Endothelial cell of umbilical vein (primary cell): ENCODE measurements around the gene AFF1. TPM values are rescaled to one million over a fixed set of nuclear protein-coding genes. Genes with fewer than 3 reads are reported as not detected.
A peak's percentile ranks its signal among the peaks of the same experiment; 100 is the strongest.

ENCODE experiments used
- BruUV-seq: library from RNA; stranded (reverse); fragments of 400-500 nt; replicated peaks from 2 replicates; lab custom pipeline; 2021; lab: Mats Ljungman, UMichigan
- CTCF ChIA-PET: fragments of 300-600, 350-600 bp; sonication (Branson Sonifier 250); formaldehyde crosslinking; loops from one replicate; lab custom pipeline; 2021; ENCODE audit warnings: antibody characterized with exemption, inconsistent platforms; lab: Charles Lee
- POLR2A ChIA-PET: fragments of 300-600, 350-600 bp; sonication (Branson Sonifier 250); formaldehyde crosslinking; loops from one replicate; lab custom pipeline; 2021; ENCODE audit warnings: antibody characterized with exemption, inconsistent platforms; lab: Charles Lee
- DNase-seq: peaks from one replicate; pipeline ENCODE4 v3.0.0-alpha.2; 2011; ENCODE audit warnings: low read depth, low spot score
- FAIRE-seq: peaks from 2 replicates; lab custom pipeline; 2011; peaks lifted over from hg19 to GRCh38; lab: Jason Lieb, UNC
- H2AFZ ChIP-seq: 2 replicates; pipeline ENCODE4 v1.6.0; 2012; ENCODE audit warnings: low read depth, low read length, control low read depth, inconsistent platforms
- H3K27ac ChIP-seq: 2 replicates; pipeline ENCODE4 v1.5.1; 2011; ENCODE audit warnings: low read depth, mild to moderate bottlenecking, control low read depth, low read length, moderate library complexity; ENCODE audit not compliant: insufficient read depth
- H3K27me3 ChIP-seq, 2 experiments: 2 replicates each; pipeline versions ENCODE4 v1.6.0 to v1.6.1; 2011; ENCODE audit warnings: low read length in 2 of 2, mixed read lengths in 1 of 2; ENCODE audit not compliant: control insufficient read depth in 2 of 2, insufficient read depth in 2 of 2
- H3K36me3 ChIP-seq, 2 experiments: 2 replicates in 1 of 2; 3 replicates in 1 of 2; pipeline ENCODE4 v1.5.1; 2011; ENCODE audit warnings: low read length in 2 of 2, mild to moderate bottlenecking in 1 of 2, moderate library complexity in 1 of 2; ENCODE audit not compliant: control insufficient read depth in 2 of 2, insufficient read depth in 2 of 2; ENCODE audit errors: extremely low read depth in 1 of 2
- H3K4me1 ChIP-seq: 3 replicates; pipeline ENCODE4 v1.5.1; 2011; ENCODE audit warnings: mild to moderate bottlenecking, low read length; ENCODE audit not compliant: control insufficient read depth, insufficient read depth; ENCODE audit errors: extremely low read depth
- H3K4me2 ChIP-seq: 2 replicates; pipeline ENCODE4 v1.6.1; 2011; ENCODE audit warnings: low read length, control low read depth, mixed read lengths; ENCODE audit not compliant: insufficient read depth
- H3K4me3 ChIP-seq, 3 experiments: fragments of 200-600 bp in 1 of 3; sonication (generic), shearing (Covaris generic) in 1 of 3; replicated peaks in 1 of 3; 2 replicates each; pipeline ENCODE4 v1.5.1; 2011 to 2016; ENCODE audit warnings: control low read depth in 3 of 3, low read length in 3 of 3, mild to moderate bottlenecking in 2 of 3, inconsistent platforms in 1 of 3, low read depth in 1 of 3, moderate library complexity in 1 of 3; ENCODE audit not compliant: insufficient read depth in 1 of 3
- H3K79me2 ChIP-seq: 2 replicates; pipeline ENCODE4 v1.6.0; 2012; ENCODE audit warnings: low read length, inconsistent platforms; ENCODE audit not compliant: control insufficient read depth, insufficient read depth
- H3K9ac ChIP-seq: replicated peaks from 2 replicates; pipeline ENCODE3; 2011; ENCODE audit warnings: low read length, control low read depth; ENCODE audit not compliant: insufficient read depth; ENCODE audit errors: extremely low read depth
- H3K9me1 ChIP-seq: replicated peaks from 3 replicates; pipeline ENCODE4 v1.6.0; 2011; ENCODE audit warnings: mild to moderate bottlenecking, low read length; ENCODE audit not compliant: control insufficient read depth, insufficient read depth; ENCODE audit errors: extremely low read depth
- H3K9me3 ChIP-seq: replicated peaks from 2 replicates; pipeline ENCODE4 v1.5.1; 2012; ENCODE audit warnings: low read length, inconsistent platforms; ENCODE audit not compliant: control insufficient read depth, insufficient read depth
- H4K20me1 ChIP-seq: replicated peaks from 2 replicates; pipeline ENCODE3; 2011; ENCODE audit warnings: mild to moderate bottlenecking, low read length; ENCODE audit not compliant: control insufficient read depth, insufficient read depth; ENCODE audit errors: extremely low read depth
- EZH2 ChIP-seq: IDR thresholded peaks from 2 replicates; pipeline ENCODE4 v1.6.1; 2012; ENCODE audit warnings: borderline replicate concordance, low read depth, mild to moderate bottlenecking, moderate library complexity, low read length, inconsistent platforms; ENCODE audit not compliant: severe bottlenecking
- FOS ChIP-seq: IDR thresholded peaks from 2 replicates; pipeline ENCODE4 v1.6.1; 2011; ENCODE audit warnings: mild to moderate bottlenecking, low read length, moderate library complexity, borderline replicate concordance; ENCODE audit not compliant: insufficient read depth
- GATA2 ChIP-seq: IDR thresholded peaks from 2 replicates; pipeline ENCODE4 v1.7.0; 2011; ENCODE audit warnings: low read depth, mild to moderate bottlenecking, moderate library complexity, mixed read lengths, low read length; ENCODE audit not compliant: insufficient read length, insufficient read depth
- JUN ChIP-seq: IDR thresholded peaks from 2 replicates; pipeline ENCODE4 v1.6.1; 2011; ENCODE audit warnings: borderline replicate concordance, low read depth; ENCODE audit not compliant: insufficient read length, insufficient read depth
- POLR2A ChIP-seq: IDR thresholded peaks from 2 replicates; pipeline ENCODE4 v1.6.1; 2012; ENCODE audit warnings: low read depth, mild to moderate bottlenecking, control low read depth, low read length
- POLR2AphosphoS5 ChIP-seq: IDR thresholded peaks from 2 replicates; pipeline ENCODE4 v1.6.1; 2012; ENCODE audit warnings: low read depth, mild to moderate bottlenecking, control low read depth, low read length, moderate library complexity; ENCODE audit not compliant: insufficient read depth
- dilution Hi-C: fragments of 300-500 bp; cut with MboI; formaldehyde crosslinking; loops from one replicate; pipeline ENCODE4 v1.15.0; 2019; ENCODE audit warnings: low sequenced_read_pairs; ENCODE audit not compliant: extremely low pct_ligation_motif_present
- intact Hi-C: fragments of 100-400 bp; cut with micrococcal nuclease; formaldehyde crosslinking; loops from one replicate; pipeline ENCODE4 v1.10.0; 2022
- polyA plus RNA-seq, 4 experiments: library from polyadenylated mRNA; depleted of rRNA in 3 of 4; stranded (reverse) in 3 of 4; unstranded in 1 of 4; fragments of >200 nt; gene quantifications; 2 replicates each; pipeline versions ENCODE4 v1.2.1 to v1.2.3, GENCODE V29; 2011 to 2012; ENCODE audit warnings: missing spikeins in 1 of 4
- total RNA-seq: library from RNA; stranded (reverse); gene quantifications from 2 replicates; pipeline ENCODE4 v1.2.3, GENCODE V29; 2021
- TF ChIP-seq, protein P1 (sequence below), 2 donors: IDR thresholded peaks; 1 replicate in 1 of 2; 2 replicates in 1 of 2; pipeline ENCODE4 v1.5.1; 2011; ENCODE audit warnings: low read length in 2 of 2, mild to moderate bottlenecking in 2 of 2, moderate library complexity in 2 of 2, control low read depth in 1 of 2, inconsistent platforms in 1 of 2, low read depth in 1 of 2; ENCODE audit not compliant: insufficient read depth in 1 of 2; ENCODE audit errors: extremely low read depth in 1 of 2

AFF1 gene
- total and polyA plus RNA-seq, 2 donors (not counting 3 experiments of a cell fraction or from before 2014, with no cell fraction given) = 26.2 to 106 TPM

DNA sequence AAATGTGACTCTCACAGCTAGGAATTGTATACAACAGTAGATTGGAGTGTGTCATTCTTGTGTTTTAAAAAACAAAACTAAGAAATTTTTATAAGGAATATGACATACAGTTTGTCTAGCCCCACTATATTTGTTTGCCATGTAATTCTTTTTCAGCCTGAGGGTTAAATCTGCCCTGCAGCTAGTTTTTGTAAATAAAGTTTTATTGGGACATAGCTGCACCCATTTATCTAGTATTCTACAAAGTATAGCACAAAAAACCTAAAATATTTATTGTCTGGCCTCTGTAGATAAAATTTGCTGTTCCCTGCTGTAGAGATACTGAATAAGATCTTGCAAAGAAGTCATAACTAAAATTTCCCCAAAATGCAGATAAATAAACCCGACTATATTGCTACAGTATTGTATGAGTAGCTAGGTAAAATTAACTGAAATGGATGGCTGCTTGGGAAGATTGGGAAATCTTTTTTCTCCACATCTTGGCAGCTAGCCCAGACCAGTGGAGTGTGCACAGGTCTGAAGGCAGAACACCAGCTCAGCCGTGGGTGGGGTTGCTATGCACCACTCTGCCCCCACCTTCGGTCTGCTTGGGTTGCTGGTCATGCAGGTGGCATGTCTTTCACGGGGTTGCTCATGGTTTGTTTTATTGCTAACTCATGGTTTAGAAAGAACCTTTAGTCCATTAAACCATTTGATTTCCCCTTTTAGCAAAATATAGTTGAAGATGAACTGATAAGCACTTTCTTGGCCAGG, 157.8 kb downstream of the AFF1 start:
- Histone ChIP-seq H3K4me2 (no peak overlapping the region), H2AFZ (no peak overlapping the region), H3K79me2 (peaks cover 4% of the 10 kb centered on the region), H3K27ac (peak overlapping the region; percentile 68), H3K36me3 (peaks cover 3 to 4% of the 10 kb centered on the region in 2 experiments), H3K4me3 (no peak overlapping the region), H3K9ac (no peak overlapping the region), H3K4me1 (peaks cover 34% of the 10 kb centered on the region), H3K9me1 (no peaks in the 10 kb centered on the region), H4K20me1 (no peaks in the 10 kb centered on the region), H3K27me3 (no peaks in the 10 kb centered on the region), H3K9me3 (no peaks in the 10 kb centered on the region)
- intact Hi-C loops = loop anchor here (1.0 to 5.0 kb wide), 5 partner anchors 54 to 595 kb away; no protein-coding TSS in a partner anchor
- DNase-seq = peak; percentile 63
- no TSS peak for BruUV-seq
- FAIRE-seq = peak; percentile 24
- peak; percentile 65 for TF ChIP-seq GATA2
- no peak for TF ChIP-seq JUN
- CTCF ChIA-PET = interaction anchor here (0.7 to 6.2 kb wide), 27 partner anchors 9 to 597 kb away, joined by 3 to 157 read pairs (median 5); partner anchors contain the start of gene AFF1
- dilution Hi-C loops = no loop called here
- POLR2A ChIA-PET = interaction anchor here (1.8 kb wide), 1 partner anchor 86 kb away, joined by 10 read pairs; no protein-coding TSS in a partner anchor

DNA sequence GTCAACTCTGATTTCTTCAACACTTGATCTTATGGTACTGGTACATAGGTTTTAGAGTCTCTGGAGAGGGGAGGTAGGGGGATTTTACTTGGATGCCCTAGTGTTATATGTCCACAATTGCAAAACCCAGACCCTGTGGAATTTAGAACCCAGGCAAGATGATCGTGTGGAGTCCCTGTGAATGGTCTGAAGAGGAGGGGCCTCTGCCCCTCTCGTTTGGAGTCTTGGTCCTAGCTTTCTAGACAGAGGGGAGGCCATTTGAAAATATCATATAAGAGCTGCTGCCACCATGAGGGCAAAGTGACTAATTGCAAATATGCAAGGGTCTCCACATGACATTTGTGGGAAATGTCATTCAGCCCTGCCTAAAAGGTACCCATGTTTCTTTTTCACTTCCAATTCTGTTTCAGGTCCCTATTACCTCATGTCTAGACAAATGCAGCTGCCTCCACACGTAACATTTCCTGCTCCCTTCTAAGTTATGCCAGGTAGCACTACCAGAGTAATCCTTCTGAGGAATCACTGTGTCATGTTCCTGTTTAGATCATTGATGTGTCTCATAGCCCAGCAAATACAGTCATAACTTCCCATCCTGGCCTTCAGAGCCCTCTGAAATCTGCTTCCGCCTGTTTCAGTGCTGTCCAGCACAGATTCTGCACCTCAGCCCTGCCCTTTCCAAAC, 158.8 kb downstream of the AFF1 start:
- H3K27me3 ChIP-seq = no peaks in the 10 kb centered on the region
- H3K79me2 ChIP-seq = peaks cover 2% of the 10 kb centered on the region
- peak; percentile 64 for FAIRE-seq
- BruUV-seq = no TSS peak
- CTCF ChIA-PET = interaction anchor here (0.6 to 6.2 kb wide), 31 partner anchors 10 to 598 kb away, joined by 3 to 157 read pairs (median 6); partner anchors contain the start of gene AFF1
- peaks cover 3 to 4% of the 10 kb centered on the region in 2 experiments for H3K36me3 ChIP-seq
- no peaks in the 10 kb centered on the region for H3K9me1 ChIP-seq
- peak; percentile 70 for DNase-seq
- dilution Hi-C loops = no loop called here
- no peaks in the 10 kb centered on the region for H3K9me3 ChIP-seq
- H3K4me3 ChIP-seq = no peak overlapping the region
- TF ChIP-seq FOS (peak; percentile 72), JUN (peak; percentile 34), POLR2AphosphoS5 (peak; percentile 36), POLR2A (no peak), EZH2 (no peak)
- TF ChIP-seq, protein P1, sequence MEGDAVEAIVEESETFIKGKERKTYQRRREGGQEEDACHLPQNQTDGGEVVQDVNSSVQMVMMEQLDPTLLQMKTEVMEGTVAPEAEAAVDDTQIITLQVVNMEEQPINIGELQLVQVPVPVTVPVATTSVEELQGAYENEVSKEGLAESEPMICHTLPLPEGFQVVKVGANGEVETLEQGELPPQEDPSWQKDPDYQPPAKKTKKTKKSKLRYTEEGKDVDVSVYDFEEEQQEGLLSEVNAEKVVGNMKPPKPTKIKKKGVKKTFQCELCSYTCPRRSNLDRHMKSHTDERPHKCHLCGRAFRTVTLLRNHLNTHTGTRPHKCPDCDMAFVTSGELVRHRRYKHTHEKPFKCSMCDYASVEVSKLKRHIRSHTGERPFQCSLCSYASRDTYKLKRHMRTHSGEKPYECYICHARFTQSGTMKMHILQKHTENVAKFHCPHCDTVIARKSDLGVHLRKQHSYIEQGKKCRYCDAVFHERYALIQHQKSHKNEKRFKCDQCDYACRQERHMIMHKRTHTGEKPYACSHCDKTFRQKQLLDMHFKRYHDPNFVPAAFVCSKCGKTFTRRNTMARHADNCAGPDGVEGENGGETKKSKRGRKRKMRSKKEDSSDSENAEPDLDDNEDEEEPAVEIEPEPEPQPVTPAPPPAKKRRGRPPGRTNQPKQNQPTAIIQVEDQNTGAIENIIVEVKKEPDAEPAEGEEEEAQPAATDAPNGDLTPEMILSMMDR (IDR thresholded peaks at IDR 0.05; ENCODE audit: extremely low read depth in 1 of 2, insufficient read depth in 1 of 2, low read depth in 1 of 2, low read length in 2 of 2) = peak; percentile 35 to 58
- intact Hi-C loops = loop anchor here (1.0 to 5.0 kb wide), 5 partner anchors 55 to 596 kb away; no protein-coding TSS in a partner anchor
- peaks cover 33% of the 10 kb centered on the region for H3K4me1 ChIP-seq
- H3K27ac ChIP-seq = peak overlapping the region; percentile 68
- POLR2A ChIA-PET = interaction anchor here (1.8 kb wide), 1 partner anchor 87 kb away, joined by 10 read pairs; no protein-coding TSS in a partner anchor
- H4K20me1 ChIP-seq = no peaks in the 10 kb centered on the region
- no peak overlapping the region for H2AFZ ChIP-seq
- H3K9ac ChIP-seq = peak overlapping the region; percentile 29
- no peak overlapping the region for H3K4me2 ChIP-seq
